ENCODE data around the gene NFATC2. TPM values are rescaled to one million over a fixed set of nuclear protein-coding genes. Genes with fewer than 3 reads are reported as not detected.

Gene NFATC2
- total RNA-seq, 1 donor from 2014 or later = 46.0 TPM

- H3K36me3 Mint-ChIP-seq (ENCODE audit: low read depth) = peaks cover 60% of the 10 kb centered on the region
- intact Hi-C loops (cut with micrococcal nuclease) = loop anchor here (1.0 to 10.0 kb wide), 13 partner anchors 14 to 792 kb away; partner anchors contain the start of genes NFATC2 and ZFP64
- TF ChIP-seq CTCF (IDR thresholded peaks at IDR 0.05) = no peak
- peak overlapping the region; percentile 73 for H3K4me3 Mint-ChIP-seq
- no peaks in the 10 kb centered on the region for H3K27me3 Mint-ChIP-seq
- POLR2A ChIA-PET = interaction anchor here (0.7 to 3.4 kb wide), 17 partner anchors 8 to 469 kb away, joined by 3 to 27 read pairs (median 5); partner anchors contain the start of genes ADNP and NFATC2
- H3K4me1 Mint-ChIP-seq = peaks cover 68% of the 10 kb centered on the region
- H3K9me3 Mint-ChIP-seq = peaks cover 2% of the 10 kb centered on the region
- ATAC-seq (ENCODE audit: low read depth) (peak; percentile 69), DNase-seq (peak; percentile 61)
- H3K27ac Mint-ChIP-seq = peak overlapping the region; percentile 99
- CTCF ChIA-PET = interaction anchor here (0.8 to 2.3 kb wide), 8 partner anchors 11 to 610 kb away, joined by 3 to 13 read pairs (median 4); partner anchors contain the start of gene NFATC2
Observed at GRCh38 chr20:51400051-51400926, 142.2 kb downstream of the NFATC2 start.

GRCh38 chr20:51399006-51399890 is 143.3 kb downstream of the NFATC2 start:
- H3K27ac Mint-ChIP-seq = peak overlapping the region; percentile 99
- H3K4me3 Mint-ChIP-seq = no peak overlapping the region
- ChIA-PET CTCF (interaction anchor here (1.1 to 1.7 kb wide), 3 partner anchors 9 to 195 kb away, joined by 4 to 5 read pairs (median 4); no protein-coding TSS in a partner anchor), POLR2A (interaction anchor here (1.0 to 3.4 kb wide), 8 partner anchors 11 to 142 kb away, joined by 3 to 27 read pairs (median 10); partner anchors contain the start of gene NFATC2)
- H3K4me1 Mint-ChIP-seq = peaks cover 57% of the 10 kb centered on the region
- peaks cover 60% of the 10 kb centered on the region for H3K36me3 Mint-ChIP-seq (ENCODE audit: low read depth)
- no peak for TF ChIP-seq CTCF (IDR thresholded peaks at IDR 0.05)
- no peaks in the 10 kb centered on the region for H3K27me3 Mint-ChIP-seq
- H3K9me3 Mint-ChIP-seq = peaks cover 2% of the 10 kb centered on the region
- ATAC-seq (ENCODE audit: low read depth) (no peak), DNase-seq (no peak)
- intact Hi-C loops (cut with micrococcal nuclease) = no loop called here

- CTCF ChIA-PET = interaction anchor here (1.7 kb wide), 1 partner anchor 13 kb away, joined by 5 read pairs; no protein-coding TSS in a partner anchor
- Mint-ChIP-seq H3K4me3 (no peak overlapping the region), H3K4me1 (peaks cover 50% of the 10 kb centered on the region), H3K27ac (peak overlapping the region; percentile 0), H3K27me3 (no peaks in the 10 kb centered on the region), H3K9me3 (peaks cover 2% of the 10 kb centered on the region), H3K36me3 (ENCODE audit: low read depth) (peaks cover 59% of the 10 kb centered on the region)
- intact Hi-C loops (cut with micrococcal nuclease) = no loop called here
- TF ChIP-seq CTCF (IDR thresholded peaks at IDR 0.05) = no peak
- POLR2A ChIA-PET = interaction anchor here (1.1 to 1.2 kb wide), 2 partner anchors 12 to 63 kb away, joined by 5 read pairs; no protein-coding TSS in a partner anchor
- ATAC-seq (ENCODE audit: low read depth) = no peak
- DNase-seq = no peak
Observed at GRCh38 chr20:51398552-51398951, 144.0 kb downstream of the NFATC2 start.

GRCh38 chr20:51398083-51398482 is 144.4 kb downstream of the NFATC2 start:
- CTCF ChIA-PET = interaction anchor here (1.7 kb wide), 1 partner anchor 12 kb away, joined by 5 read pairs; no protein-coding TSS in a partner anchor
- Mint-ChIP-seq H3K36me3 (ENCODE audit: low read depth) (peaks cover 59% of the 10 kb centered on the region), H3K27ac (no peak overlapping the region), H3K4me3 (no peak overlapping the region), H3K9me3 (peaks cover 2% of the 10 kb centered on the region), H3K4me1 (peaks cover 47% of the 10 kb centered on the region), H3K27me3 (no peaks in the 10 kb centered on the region)
- DNase-seq (no peak), ATAC-seq (ENCODE audit: low read depth) (no peak)
- no peak for TF ChIP-seq CTCF (IDR thresholded peaks at IDR 0.05)
- intact Hi-C loops (cut with micrococcal nuclease) = no loop called here
- POLR2A ChIA-PET = interaction anchor here (1.0 kb wide), 1 partner anchor 102 kb away, joined by 3 read pairs; no protein-coding TSS in a partner anchor
